SK-N-SH (cell line): ENCODE results near the gene DGUOK. TPM values are rescaled to one million over a fixed set of nuclear protein-coding genes. Genes with fewer than 3 reads are reported as not detected.

Experiments
- CTCF ChIA-PET: fragments of 300-600, 350-600 bp; formaldehyde crosslinking; extraction: SDS; loops from one replicate; lab custom pipeline; 2021; lab: Yijun Ruan, JAX
- POLR2A ChIA-PET: fragments of 350-600 bp; sonication (Branson Sonifier 250); formaldehyde crosslinking; extraction: SDS; loops from one replicate; lab custom pipeline; 2020; ENCODE audit warnings: antibody characterized with exemption, inconsistent platforms; lab: Yijun Ruan, JAX
- DNase-seq: peaks from one replicate; pipeline ENCODE4 v3.0.0; 2012
- H2AFZ ChIP-seq: fragments of 200-600 bp; sonication (generic); 2 replicates; pipeline ENCODE4 v1.8.1; 2016; ENCODE audit warnings: antibody characterized with exemption, mild to moderate bottlenecking, low read depth
- H3F3A ChIP-seq: fragments of 200-600 bp; sonication (generic); replicated peaks from 2 replicates; pipeline ENCODE3; 2016; ENCODE audit warnings: antibody characterized with exemption, mild to moderate bottlenecking; ENCODE audit not compliant: insufficient read depth
- H3K27ac ChIP-seq, 2 experiments: fragments of 200-500 bp in 1 of 2; fragments of 200-600 bp in 1 of 2; sonication (Bioruptor generic) in 1 of 2; sonication (generic), shearing (Covaris generic) in 1 of 2; 2 replicates each; pipeline versions ENCODE4 v1.5.1 to v1.6.1; 2014 to 2016; ENCODE audit warnings: low read depth in 2 of 2, inconsistent platforms in 1 of 2, low read length in 1 of 2, mild to moderate bottlenecking in 1 of 2, mixed read lengths in 1 of 2
- H3K27me3 ChIP-seq: fragments of 200-600 bp; sonication (generic), shearing (Covaris generic); 2 replicates; pipeline ENCODE4 v1.6.1; 2016; ENCODE audit warnings: mixed run types; ENCODE audit not compliant: insufficient read depth
- H3K36me3 ChIP-seq, 2 experiments: fragments of 200-500 bp in 1 of 2; fragments of 200-600 bp in 1 of 2; sonication (Bioruptor generic) in 1 of 2; sonication (generic) in 1 of 2; replicated peaks in 1 of 2; 2 replicates each; pipeline versions ENCODE3 to v1.5.1; 2014 to 2016; ENCODE audit warnings: low read length in 1 of 2, mild to moderate bottlenecking in 1 of 2; ENCODE audit not compliant: insufficient read depth in 2 of 2, control insufficient read depth in 1 of 2
- H3K4me1 ChIP-seq, 2 experiments: fragments of 200-500 bp in 1 of 2; fragments of 200-600 bp in 1 of 2; sonication (Bioruptor generic) in 1 of 2; sonication (generic), shearing (Covaris generic) in 1 of 2; 2 replicates each; pipeline versions ENCODE4 v1.5.1 to v1.6.1; 2014 to 2016; ENCODE audit warnings: low read depth in 1 of 2, low read length in 1 of 2, mixed run types in 1 of 2; ENCODE audit not compliant: insufficient read depth in 2 of 2, control insufficient read depth in 1 of 2
- H3K4me2 ChIP-seq: fragments of 200-600 bp; sonication (generic), shearing (Covaris generic); 2 replicates; pipeline ENCODE4 v1.6.1; 2017; ENCODE audit warnings: mixed run types
- H3K4me3 ChIP-seq, 2 experiments: fragments of 200-500 bp in 1 of 2; fragments of 200-600 bp in 1 of 2; sonication (Bioruptor generic) in 1 of 2; sonication (generic), shearing (Covaris generic) in 1 of 2; 2 replicates each; pipeline versions ENCODE4 v1.5.1 to v1.8.1; 2014 to 2016; ENCODE audit warnings: low read depth in 2 of 2, inconsistent platforms in 1 of 2, low read length in 1 of 2, mild to moderate bottlenecking in 1 of 2, mixed read lengths in 1 of 2, moderate library complexity in 1 of 2
- H3K79me2 ChIP-seq: fragments of 200-600 bp; sonication (generic); 2 replicates; pipeline ENCODE4 v1.8.1; 2017; ENCODE audit warnings: mild to moderate bottlenecking; ENCODE audit not compliant: insufficient read depth
- H3K9ac ChIP-seq: fragments of 200-600 bp; sonication (generic); 2 replicates; pipeline ENCODE4 v1.6.1; 2017; ENCODE audit warnings: mixed run types
- H3K9me2 ChIP-seq: fragments of 200-600 bp; sonication (generic); 2 replicates; pipeline ENCODE4 v1.6.1; 2017; ENCODE audit warnings: mixed run types
- H3K9me3 ChIP-seq: fragments of 200-600 bp; sonication (generic); 2 replicates; pipeline ENCODE4 v1.6.1; 2017; ENCODE audit warnings: mixed run types, mild to moderate bottlenecking, moderate library complexity
- H4K20me1 ChIP-seq: fragments of 200-600 bp; sonication (generic); 2 replicates; pipeline ENCODE4 v1.6.1; 2017; ENCODE audit warnings: mild to moderate bottlenecking, mixed run types; ENCODE audit not compliant: insufficient read depth
- EP300 ChIP-seq, 2 experiments: IDR thresholded peaks; 2 replicates each; pipeline versions ENCODE4 v1.4.0 to v1.6.1; 2012; ENCODE audit warnings: borderline replicate concordance in 1 of 2, low read depth in 1 of 2, low read length in 1 of 2
- EZH2phosphoT487 ChIP-seq: fragments of 200-600 bp; sonication (generic); IDR thresholded peaks from 2 replicates; pipeline ENCODE4 v1.6.1; 2017; ENCODE audit warnings: low read depth, mixed run types, mild to moderate bottlenecking, antibody characterized with exemption, moderate library complexity, borderline replicate concordance
- FOXM1 ChIP-seq: IDR thresholded peaks from 2 replicates; pipeline ENCODE4 v1.4.0; 2012; ENCODE audit warnings: low read depth, mild to moderate bottlenecking
- JUND ChIP-seq: IDR thresholded peaks from 2 replicates; pipeline ENCODE4 v1.4.0; 2012
- MXI1 ChIP-seq: IDR thresholded peaks from 2 replicates; pipeline ENCODE4 v1.6.1; 2012; ENCODE audit warnings: mild to moderate bottlenecking, low read depth, low read length, improper control_type of control experiment
- NRF1 ChIP-seq: IDR thresholded peaks from 2 replicates; pipeline ENCODE4 v1.6.1; 2012; ENCODE audit warnings: low read depth, mild to moderate bottlenecking, low read length
- SMC3 ChIP-seq: IDR thresholded peaks from 2 replicates; pipeline ENCODE4 v1.6.1; 2012; ENCODE audit warnings: low read depth, low read length, improper control_type of control experiment
- YY1 ChIP-seq: IDR thresholded peaks from 2 replicates; pipeline ENCODE4 v1.4.0; 2012; ENCODE audit warnings: low read depth, mild to moderate bottlenecking
- WGBS: methylation state at CpG from one replicate; pipeline ENCODE4 v1.1.6; 2017; ENCODE audit warnings: low lambda C conversion rate; 5-methylcytosine and 5-hydroxymethylcytosine counted together
- polyA plus RNA-seq, 3 experiments: library from polyadenylated mRNA; depleted of rRNA; stranded (reverse); fragments of >200 nt; gene quantifications; 2 replicates each; pipeline ENCODE4 v1.2.3, GENCODE V29; 2012
- TF ChIP-seq, protein P1 (sequence below): IDR thresholded peaks from 2 replicates; pipeline ENCODE4 v1.4.0; 2012; ENCODE audit warnings: low read depth, borderline replicate concordance
- TF ChIP-seq, protein P2 (sequence below): IDR thresholded peaks from 2 replicates; pipeline ENCODE4 v1.4.0; 2012; ENCODE audit warnings: low read depth

Gene DGUOK
- polyA plus RNA-seq, 1 of the 3 experiments (the other 2 are of a cell fraction), result 122 TPM

DNA sequence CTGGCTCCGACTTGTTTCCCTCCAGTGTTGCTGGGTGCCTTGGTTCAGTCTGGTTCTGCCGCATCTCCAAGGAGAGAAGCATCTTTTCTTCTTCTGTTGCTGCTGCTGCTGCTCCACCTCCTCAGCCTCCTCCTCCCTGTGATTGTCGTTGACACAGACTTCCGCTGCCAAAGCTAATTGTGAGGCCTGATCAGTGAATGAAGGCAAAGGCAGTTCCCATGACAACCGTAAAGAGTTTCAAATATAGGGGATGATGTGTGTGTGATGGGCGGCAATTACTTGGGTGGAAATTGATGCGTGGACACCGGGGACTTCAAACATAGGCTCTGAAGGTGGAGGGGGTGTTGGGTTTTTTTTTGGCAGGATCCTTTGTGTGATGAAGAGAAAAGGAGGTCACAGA lies 71.8 kb downstream of the DGUOK start:
- POLR2A ChIA-PET, result no interaction called here
- 97% methylated on average over 8 of the region's 8 CpGs for WGBS
- no peaks in the 10 kb centered on the region for H3K36me3 ChIP-seq

DNA sequence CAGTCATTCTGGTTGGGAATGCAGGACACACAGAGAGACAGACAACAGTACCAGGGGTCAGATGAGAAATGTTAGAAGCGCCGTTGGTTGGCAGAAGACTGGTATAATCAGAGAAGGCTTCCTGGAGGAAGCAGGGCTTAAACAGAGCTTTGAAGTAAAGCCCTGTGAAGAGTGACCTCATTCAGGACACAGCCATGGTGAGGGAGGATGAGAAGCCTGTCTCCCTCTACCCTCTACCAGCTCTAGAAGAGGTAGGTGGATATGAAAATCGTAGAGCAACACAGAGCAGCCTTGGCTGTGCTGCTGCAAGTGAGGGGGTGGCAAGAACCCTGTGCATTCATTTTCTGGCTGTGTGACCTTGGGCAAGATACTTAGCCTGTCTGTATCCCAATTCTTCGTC lies 72.3 kb downstream of the DGUOK start:
- no peak overlapping the region for H2AFZ ChIP-seq
- peaks cover 16 to 17% of the 10 kb centered on the region in 2 experiments; a peak in 2 of 4 replicates for H3K4me1 ChIP-seq
- no peaks in the 10 kb centered on the region for H3K9me3 ChIP-seq
- no peaks in the 10 kb centered on the region for H3F3A ChIP-seq
- H3K27ac ChIP-seq, result no peak overlapping the region
- H3K4me3 ChIP-seq, result no peak overlapping the region
- H3K27me3 ChIP-seq, result no peaks in the 10 kb centered on the region
- CTCF ChIA-PET, result interaction anchor here (1.4 kb wide), 1 partner anchor 11 kb away, joined by 4 read pairs; no protein-coding TSS in a partner anchor
- TF ChIP-seq, protein P1, sequence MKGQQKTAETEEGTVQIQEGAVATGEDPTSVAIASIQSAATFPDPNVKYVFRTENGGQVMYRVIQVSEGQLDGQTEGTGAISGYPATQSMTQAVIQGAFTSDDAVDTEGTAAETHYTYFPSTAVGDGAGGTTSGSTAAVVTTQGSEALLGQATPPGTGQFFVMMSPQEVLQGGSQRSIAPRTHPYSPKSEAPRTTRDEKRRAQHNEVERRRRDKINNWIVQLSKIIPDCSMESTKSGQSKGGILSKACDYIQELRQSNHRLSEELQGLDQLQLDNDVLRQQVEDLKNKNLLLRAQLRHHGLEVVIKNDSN, result no peak
- TF ChIP-seq, protein P2, sequence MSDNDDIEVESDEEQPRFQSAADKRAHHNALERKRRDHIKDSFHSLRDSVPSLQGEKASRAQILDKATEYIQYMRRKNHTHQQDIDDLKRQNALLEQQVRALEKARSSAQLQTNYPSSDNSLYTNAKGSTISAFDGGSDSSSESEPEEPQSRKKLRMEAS, result no peak
- TF ChIP-seq YY1 (no peak), FOXM1 (no peak), EP300 (IDR thresholded peaks at IDR 0.05; ENCODE audit: borderline replicate concordance in 1 of 2, low read depth in 1 of 2, low read length in 1 of 2) (no peak), JUND (no peak), EZH2phosphoT487 (no peak)
- TF ChIP-seq, all 33 proteins: peak for 0
- H3K4me2 ChIP-seq, result no peak overlapping the region
- no peaks in the 10 kb centered on the region for H3K36me3 ChIP-seq
- H3K79me2 ChIP-seq, result peaks cover 15% of the 10 kb centered on the region
- H4K20me1 ChIP-seq, result peaks cover 44% of the 10 kb centered on the region
- no peaks in the 10 kb centered on the region for H3K9me2 ChIP-seq
- DNase-seq, result no peak
- POLR2A ChIA-PET, result no interaction called here
- H3K9ac ChIP-seq, result no peak overlapping the region
- 95% methylated on average over 4 of the region's 4 CpGs for WGBS

More for the DNA sequence above, 71.8 kb downstream of the DGUOK start:
- no peaks in the 10 kb centered on the region for H3K9me3 ChIP-seq
- H3K9me2 ChIP-seq, result no peaks in the 10 kb centered on the region
- no peak overlapping the region for H2AFZ ChIP-seq
- CTCF ChIA-PET, result interaction anchor here (1.4 kb wide), 1 partner anchor 10 kb away, joined by 4 read pairs; no protein-coding TSS in a partner anchor
- peaks cover 47% of the 10 kb centered on the region for H4K20me1 ChIP-seq
- peaks cover 19% of the 10 kb centered on the region for H3K79me2 ChIP-seq
- no peak overlapping the region for H3K9ac ChIP-seq
- no peak overlapping the region for H3K4me2 ChIP-seq
- H3K27me3 ChIP-seq, result no peaks in the 10 kb centered on the region
- DNase-seq, result no peak
- H3F3A ChIP-seq, result no peaks in the 10 kb centered on the region
- no peak overlapping the region for H3K27ac ChIP-seq
- TF ChIP-seq MXI1, result no peak
- no peak for TF ChIP-seq NRF1
- no peak for TF ChIP-seq SMC3
- TF ChIP-seq, all 33 proteins: peak for 0
- H3K4me1 ChIP-seq, result peaks cover 12 to 14% of the 10 kb centered on the region in 2 experiments; a peak in 2 of 4 replicates
- H3K4me3 ChIP-seq, result no peak overlapping the region
